ENCODE data around the gene TWSG1.

DNA sequence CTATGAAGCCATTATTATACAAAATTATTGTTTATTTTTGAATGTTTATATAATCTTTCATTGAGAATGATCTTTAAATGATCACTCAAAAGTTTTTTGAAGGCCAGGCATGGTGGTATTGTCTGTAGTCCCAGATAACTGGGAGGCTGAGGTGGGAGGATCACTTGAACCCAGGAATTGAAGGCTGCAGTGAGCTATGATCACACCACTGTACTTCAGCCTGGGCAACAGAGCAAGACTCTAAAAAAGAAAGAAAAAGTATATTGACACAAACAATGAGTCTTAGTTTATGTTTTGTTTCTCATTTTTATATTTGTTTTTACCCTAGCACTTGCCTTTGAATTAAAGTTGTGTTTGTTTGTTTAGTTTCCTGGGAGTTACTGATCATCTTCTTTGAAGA lies 2.3 kb downstream of the TWSG1 start:
- TF ChIP-seq GATA3 (IDR thresholded peaks at IDR 0.05; ENCODE audit: low read depth, low read length) (no peak), GATA2 (IDR thresholded peaks at IDR 0.05; ENCODE audit: low read depth, low read length) (no peak)
